Type B pancreatic cell (in vitro differentiated cells): ENCODE measurements around the gene NPY4R. TPM values are rescaled to one million over a fixed set of nuclear protein-coding genes. Genes with fewer than 3 reads are reported as not detected.
"Not testable (repeated sequence)": the region's sequence is repeated elsewhere in the genome, so short reads cannot be mapped to it uniquely, and the experiment has no call there.

ENCODE experiments used
- DNase-seq: peaks from one replicate; pipeline ENCODE4 v3.0.0; 2021; ENCODE audit warnings: mixed read lengths; ENCODE audit not compliant: unreplicated experiment; ENCODE audit errors: extremely low spot score
- H3K27ac Mint-ChIP-seq: 2 replicates; pipeline ENCODE4 v1.8.0; 2021; ENCODE audit warnings: mild to moderate bottlenecking, mixed read lengths
- H3K27me3 Mint-ChIP-seq: 2 replicates; pipeline ENCODE4 v1.8.0; 2021; ENCODE audit warnings: mixed read lengths
- H3K36me3 Mint-ChIP-seq: 2 replicates; pipeline ENCODE4 v1.8.0; 2021; ENCODE audit warnings: mixed read lengths
- H3K4me1 Mint-ChIP-seq: one replicate; pipeline ENCODE4 v1.8.0; 2021; ENCODE audit warnings: mixed read lengths; ENCODE audit not compliant: unreplicated experiment
- H3K4me3 Mint-ChIP-seq: 2 replicates; pipeline ENCODE4 v1.8.0; 2021; ENCODE audit warnings: mild to moderate bottlenecking, mixed read lengths
- H3K9me3 Mint-ChIP-seq: 2 replicates; pipeline ENCODE4 v1.8.0; 2021; ENCODE audit warnings: mixed read lengths
- total RNA-seq: library from RNA; stranded (reverse); gene quantifications from 2 replicates; pipeline ENCODE4 v1.2.1, GENCODE V29; 2021; ENCODE audit warnings: low replicate concordance

The NPY4R gene
- total RNA-seq, 1 donor from 2014 or later, result 0.43 TPM

DNA sequence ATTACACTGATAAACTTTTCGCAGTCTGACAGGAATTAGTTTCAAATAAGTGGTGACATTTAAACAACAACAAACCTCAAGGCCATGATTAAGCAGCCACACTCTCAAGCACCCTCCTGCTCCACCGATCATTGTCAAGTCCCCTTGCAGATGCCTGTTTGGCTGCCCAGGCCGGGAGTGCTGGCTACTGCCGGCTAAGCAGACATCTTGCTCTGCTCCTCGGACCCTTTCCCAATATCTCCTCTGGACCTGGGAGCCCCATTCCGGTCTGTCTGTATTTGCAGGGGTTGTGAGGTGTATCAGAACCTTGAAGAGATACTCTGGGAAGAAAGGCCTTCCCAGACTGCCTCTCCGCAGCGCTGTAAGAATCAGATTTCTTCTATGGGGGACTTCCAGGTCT is 14.9 kb downstream of the NPY4R start:
- H3K27me3 Mint-ChIP-seq, H3K4me3 Mint-ChIP-seq, H3K4me1 Mint-ChIP-seq, H3K36me3 Mint-ChIP-seq, DNase-seq, H3K9me3 Mint-ChIP-seq, H3K27ac Mint-ChIP-seq: not testable (repeated sequence)

DNA sequence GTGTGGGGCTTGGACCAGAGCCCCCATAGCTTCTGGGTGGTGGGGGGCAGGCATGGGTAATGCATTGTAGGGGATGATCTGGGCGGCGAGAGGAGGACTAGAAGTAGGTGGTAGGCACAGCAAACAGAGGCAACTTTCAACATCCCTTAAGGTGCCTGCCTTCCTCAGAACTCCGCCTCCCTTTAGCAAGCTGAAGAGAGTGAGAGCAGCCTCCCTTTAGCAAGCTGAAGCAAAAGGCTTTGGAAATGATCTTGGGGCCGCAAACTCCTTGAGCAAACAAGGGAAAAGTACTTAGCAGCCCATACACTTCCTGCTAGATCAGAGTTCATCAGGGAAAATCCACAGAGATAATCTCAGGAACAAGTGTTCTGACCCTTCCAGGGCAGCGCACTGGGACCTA is 18.3 kb downstream of the NPY4R start:
- not testable (repeated sequence) for DNase-seq, H3K4me3 Mint-ChIP-seq, H3K27me3 Mint-ChIP-seq, H3K4me1 Mint-ChIP-seq, H3K27ac Mint-ChIP-seq, H3K9me3 Mint-ChIP-seq, H3K36me3 Mint-ChIP-seq

GRCh38 chr10:46445389-46446122 is 20.2 kb downstream of the NPY4R start:
- not testable (repeated sequence) for H3K4me1 Mint-ChIP-seq, H3K4me3 Mint-ChIP-seq, H3K36me3 Mint-ChIP-seq, H3K27me3 Mint-ChIP-seq, H3K27ac Mint-ChIP-seq, H3K9me3 Mint-ChIP-seq, DNase-seq

- H3K4me3 Mint-ChIP-seq, H3K4me1 Mint-ChIP-seq, H3K36me3 Mint-ChIP-seq, H3K27me3 Mint-ChIP-seq, H3K27ac Mint-ChIP-seq, DNase-seq, H3K9me3 Mint-ChIP-seq: not testable (repeated sequence)
Observed at GRCh38 chr10:46443422-46443821, 22.3 kb downstream of the NPY4R start.

DNA sequence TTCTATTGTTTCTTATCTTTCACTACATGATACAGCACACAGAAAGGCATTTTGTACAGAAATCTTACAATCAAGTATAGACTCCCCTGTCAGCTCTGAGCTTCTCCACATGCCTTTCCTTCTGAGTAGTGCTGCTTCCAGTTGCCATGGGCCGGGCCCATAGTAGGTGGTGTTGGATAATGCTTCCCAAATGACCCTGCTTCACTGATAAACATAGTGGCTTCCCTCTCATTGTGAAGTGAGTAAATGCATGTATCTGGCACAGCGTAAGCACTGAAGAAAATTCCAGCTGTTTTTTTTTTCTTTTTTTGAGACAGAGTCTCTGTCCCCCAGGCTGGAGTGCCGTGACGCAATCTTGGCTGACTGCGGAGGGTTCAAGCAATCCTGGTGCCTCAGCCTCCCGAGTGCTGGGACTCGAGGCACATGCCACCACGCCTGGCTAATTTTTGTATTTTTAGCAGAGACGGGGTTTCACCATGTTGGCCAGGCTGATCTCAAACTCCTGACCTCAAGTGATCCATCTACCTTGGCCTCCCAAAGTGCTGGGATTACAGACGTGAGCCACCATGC is 23.0 kb downstream of the NPY4R start:
- not testable (repeated sequence) for H3K36me3 Mint-ChIP-seq, H3K27me3 Mint-ChIP-seq, H3K27ac Mint-ChIP-seq, H3K9me3 Mint-ChIP-seq, DNase-seq, H3K4me3 Mint-ChIP-seq, H3K4me1 Mint-ChIP-seq

- H3K27me3 Mint-ChIP-seq, H3K27ac Mint-ChIP-seq, H3K9me3 Mint-ChIP-seq, H3K4me1 Mint-ChIP-seq, DNase-seq, H3K36me3 Mint-ChIP-seq, H3K4me3 Mint-ChIP-seq: not testable (repeated sequence)
Observed at GRCh38 chr10:46441837-46442278, 23.9 kb downstream of the NPY4R start.

GRCh38 chr10:46440942-46441341 is 24.8 kb downstream of the NPY4R start:
- DNase-seq, H3K4me3 Mint-ChIP-seq, H3K9me3 Mint-ChIP-seq, H3K27me3 Mint-ChIP-seq, H3K4me1 Mint-ChIP-seq, H3K27ac Mint-ChIP-seq, H3K36me3 Mint-ChIP-seq: not testable (repeated sequence)

DNA sequence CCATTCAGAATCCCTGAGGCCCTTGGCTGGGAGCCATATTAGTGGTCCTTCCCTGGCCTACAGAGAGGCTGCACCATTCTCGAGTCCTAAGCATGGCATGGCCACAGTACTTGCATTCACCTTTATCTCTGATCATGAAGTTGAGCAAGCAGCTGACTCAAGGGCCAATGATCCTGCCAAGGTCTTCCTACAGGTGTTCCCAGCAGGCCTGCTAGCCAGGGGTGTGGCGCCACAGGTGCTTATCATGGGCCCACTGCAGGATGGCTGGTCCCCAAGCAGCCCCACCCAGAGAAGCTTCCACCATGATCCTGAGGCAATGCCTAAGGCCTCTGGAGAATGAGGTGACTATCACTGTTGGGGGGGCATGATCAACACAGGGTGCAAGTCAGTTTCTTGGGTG is 42.2 kb downstream of the NPY4R start:
- not testable (repeated sequence) for DNase-seq, H3K36me3 Mint-ChIP-seq, H3K4me1 Mint-ChIP-seq, H3K4me3 Mint-ChIP-seq, H3K27ac Mint-ChIP-seq, H3K27me3 Mint-ChIP-seq, H3K9me3 Mint-ChIP-seq

GRCh38 chr10:46419570-46420379 is 46.0 kb downstream of the NPY4R start:
- not testable (repeated sequence) for H3K27ac Mint-ChIP-seq, H3K9me3 Mint-ChIP-seq, H3K36me3 Mint-ChIP-seq, H3K4me3 Mint-ChIP-seq, DNase-seq, H3K4me1 Mint-ChIP-seq, H3K27me3 Mint-ChIP-seq

- H3K27me3 Mint-ChIP-seq, H3K4me1 Mint-ChIP-seq, H3K9me3 Mint-ChIP-seq, H3K27ac Mint-ChIP-seq, H3K36me3 Mint-ChIP-seq, H3K4me3 Mint-ChIP-seq, DNase-seq: not testable (repeated sequence)
Observed at GRCh38 chr10:46418283-46418682, 47.5 kb downstream of the NPY4R start.

GRCh38 chr10:46415291-46415690 is 50.5 kb downstream of the NPY4R start:
- H3K4me1 Mint-ChIP-seq, H3K27ac Mint-ChIP-seq, H3K36me3 Mint-ChIP-seq, H3K9me3 Mint-ChIP-seq, H3K27me3 Mint-ChIP-seq, DNase-seq, H3K4me3 Mint-ChIP-seq: not testable (repeated sequence)

GRCh38 chr10:46412665-46413064 is 53.1 kb downstream of the NPY4R start:
- H3K9me3 Mint-ChIP-seq, H3K27me3 Mint-ChIP-seq, H3K4me1 Mint-ChIP-seq, H3K36me3 Mint-ChIP-seq, H3K4me3 Mint-ChIP-seq, H3K27ac Mint-ChIP-seq, DNase-seq: not testable (repeated sequence)

DNA sequence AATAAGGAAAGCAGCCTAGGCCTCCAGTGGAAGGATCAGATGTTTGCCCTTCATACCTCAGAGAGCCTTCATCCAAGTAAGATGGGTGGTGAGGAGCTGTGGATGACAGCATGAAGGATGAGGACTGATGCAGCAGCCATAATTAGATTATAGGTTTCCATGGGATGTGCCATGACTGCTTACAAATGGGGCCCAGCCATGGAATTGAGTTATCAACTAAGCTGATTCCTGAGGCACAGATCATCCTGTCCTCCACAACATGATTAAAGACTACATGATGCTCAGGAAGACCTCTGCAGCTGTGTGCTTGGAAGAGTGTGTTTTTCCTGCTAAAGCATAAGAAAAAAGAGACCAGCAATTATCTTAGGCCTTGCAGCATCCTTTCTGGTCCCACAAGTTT is 54.6 kb downstream of the NPY4R start:
- DNase-seq, H3K27ac Mint-ChIP-seq, H3K9me3 Mint-ChIP-seq, H3K27me3 Mint-ChIP-seq, H3K4me3 Mint-ChIP-seq, H3K36me3 Mint-ChIP-seq, H3K4me1 Mint-ChIP-seq: not testable (repeated sequence)
